ENCODE results near the gene GPR139. TPM values are rescaled to one million over a fixed set of nuclear protein-coding genes. Genes with fewer than 3 reads are reported as not detected.

GPR139 gene
- total RNA-seq, 1 experiment from 2014 or later = 0.22 TPM

- no peak overlapping the region for H2BK120ac ChIP-seq (ENCODE audit: low read depth, low read length, poor library complexity, severe bottlenecking)
- no CpG with 5 or more reads among the region's 7 CpGs for WGBS (ENCODE audit: extremely low coverage, insufficient read length, low lambda C conversion rate)
These were observed 57.5 kb downstream of the GPR139 start for GRCh38 chr16:20016234-20016633.

More at GRCh38 chr16:20016234-20016633, 57.5 kb downstream of the GPR139 start:
- no peak for TF ChIP-seq CTCF (conservative IDR thresholded peaks at IDR 0.05)
- no peak overlapping the region for H2BK12ac ChIP-seq (ENCODE audit: insufficient read length, low read depth, low read length)
- peaks cover 3% of the 10 kb centered on the region for H3K27me3 Mint-ChIP-seq (ENCODE audit: low read depth)
- H4K20me1 ChIP-seq (ENCODE audit: control insufficient read depth, insufficient read depth, insufficient read length) = no peaks in the 10 kb centered on the region
- H3K4me2 ChIP-seq (ENCODE audit: insufficient read depth, insufficient read length, low read length) = no peak overlapping the region
- H3K27me3 ChIP-seq (ENCODE audit: insufficient read depth, low read length) = no peaks in the 10 kb centered on the region
- H3K18ac ChIP-seq (ENCODE audit: insufficient read length, low read depth, low read length) = no peak overlapping the region
- no peaks in the 10 kb centered on the region for H3K79me2 ChIP-seq (ENCODE audit: insufficient read depth, low read length)
- H4K91ac ChIP-seq (ENCODE audit: insufficient read length, low read depth, low read length) = no peak overlapping the region
- H3K9me3 Mint-ChIP-seq = no peaks in the 10 kb centered on the region; a peak in 2 of 5 replicates
- no peak overlapping the region for H3K4ac ChIP-seq (ENCODE audit: low read depth, low read length)
- no peaks in the 10 kb centered on the region for H3K79me1 ChIP-seq (ENCODE audit: insufficient read depth, low read depth, low read length, poor library complexity, severe bottlenecking)
- no peak overlapping the region for H3T11ph ChIP-seq (ENCODE audit: low read length)
- no peak overlapping the region for H2BK20ac ChIP-seq (ENCODE audit: low read depth, low read length, poor library complexity, severe bottlenecking)
- no peak overlapping the region for H3K27ac Mint-ChIP-seq
- no peak overlapping the region for H3K56ac ChIP-seq (ENCODE audit: insufficient read length, low read depth, low read length)
- H3K23ac ChIP-seq (ENCODE audit: insufficient read length, low read depth, low read length) = no peak overlapping the region
- H2BK15ac ChIP-seq (ENCODE audit: low read depth, low read length) = no peak overlapping the region
- no peak overlapping the region for H2BK5ac ChIP-seq (ENCODE audit: insufficient read length, low read length)
- no peak overlapping the region for H4K8ac ChIP-seq (replicated peaks; ENCODE audit: insufficient read length, low read depth, low read length)
- H3K27ac ChIP-seq (ENCODE audit: insufficient read length, low read depth, low read length) = no peak overlapping the region
- H3K4me1 Mint-ChIP-seq = peaks cover 0 to 3% of the 10 kb centered on the region in 2 experiments; a peak in 1 of 4 replicates
- H3K9ac ChIP-seq (ENCODE audit: extremely low read depth, insufficient read length, low read length) = no peak overlapping the region
- no peaks in the 10 kb centered on the region for H3K4me1 ChIP-seq (ENCODE audit: insufficient read depth, low read length)
- no peak overlapping the region for H2AFZ ChIP-seq (ENCODE audit: low read length)
- no peaks in the 10 kb centered on the region for H3K36me3 Mint-ChIP-seq (ENCODE audit: insufficient read depth in 1 of 3, low read depth in 3 of 3)
- no peak for DNase-seq
- H3K14ac ChIP-seq (ENCODE audit: insufficient read depth, low read length) = no peak overlapping the region
- no peak overlapping the region for H2AK5ac ChIP-seq (ENCODE audit: insufficient read length, low read length)
- no peak overlapping the region for H3K4me3 Mint-ChIP-seq
- H3K9me3 ChIP-seq (ENCODE audit: control insufficient read depth, low read depth, low read length) = no peaks in the 10 kb centered on the region
- H3K23me2 ChIP-seq (ENCODE audit: insufficient read length, low read depth, low read length, poor library complexity, severe bottlenecking) = no peaks in the 10 kb centered on the region
- H4K5ac ChIP-seq (ENCODE audit: insufficient read length, low read depth, low read length) = no peak overlapping the region

Measured in H9 (cell line).